ENCODE results near the gene RIC8A. TPM values are rescaled to one million over a fixed set of nuclear protein-coding genes. Genes with fewer than 3 reads are reported as not detected.
"Not testable (repeated sequence)": the region's sequence is repeated elsewhere in the genome, so short reads cannot be mapped to it uniquely, and the experiment has no call there.

The RIC8A gene
- total RNA-seq, 1 donor from 2014 or later, result 91.8 TPM

DNA sequence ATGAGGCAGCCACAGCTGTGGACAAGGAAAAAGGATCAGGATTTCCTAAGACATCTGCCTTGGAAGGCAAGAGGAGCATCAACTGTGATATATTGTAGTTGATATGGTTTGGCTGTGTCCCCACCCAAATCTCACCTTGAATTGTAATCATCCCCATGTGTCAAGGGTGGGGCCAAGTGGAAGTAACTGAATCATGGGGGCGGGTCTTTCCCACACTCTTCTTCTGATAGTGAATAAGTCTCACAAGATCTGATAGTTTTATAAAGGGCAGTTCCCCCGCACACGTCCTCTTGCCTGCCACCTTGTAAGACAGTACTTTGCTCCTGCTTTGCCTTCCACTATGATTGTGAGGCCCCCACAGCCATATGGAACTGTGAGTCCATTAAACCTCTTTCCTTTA lies 10.2 kb downstream of the RIC8A start:
- ATAC-seq (no peak), DNase-seq (no peak)
- Histone ChIP-seq H3K9me3 (no peaks in the 10 kb centered on the region), H3K4me3 (no peak overlapping the region), H3K27me3 (no peaks in the 10 kb centered on the region), H3K4me1 (no peaks in the 10 kb centered on the region), H3K36me3 (peaks cover 40% of the 10 kb centered on the region), H3K27ac (no peak overlapping the region)
- intact Hi-C loops (cut with DNase I), result no loop called here
- TF ChIP-seq, protein P1, sequence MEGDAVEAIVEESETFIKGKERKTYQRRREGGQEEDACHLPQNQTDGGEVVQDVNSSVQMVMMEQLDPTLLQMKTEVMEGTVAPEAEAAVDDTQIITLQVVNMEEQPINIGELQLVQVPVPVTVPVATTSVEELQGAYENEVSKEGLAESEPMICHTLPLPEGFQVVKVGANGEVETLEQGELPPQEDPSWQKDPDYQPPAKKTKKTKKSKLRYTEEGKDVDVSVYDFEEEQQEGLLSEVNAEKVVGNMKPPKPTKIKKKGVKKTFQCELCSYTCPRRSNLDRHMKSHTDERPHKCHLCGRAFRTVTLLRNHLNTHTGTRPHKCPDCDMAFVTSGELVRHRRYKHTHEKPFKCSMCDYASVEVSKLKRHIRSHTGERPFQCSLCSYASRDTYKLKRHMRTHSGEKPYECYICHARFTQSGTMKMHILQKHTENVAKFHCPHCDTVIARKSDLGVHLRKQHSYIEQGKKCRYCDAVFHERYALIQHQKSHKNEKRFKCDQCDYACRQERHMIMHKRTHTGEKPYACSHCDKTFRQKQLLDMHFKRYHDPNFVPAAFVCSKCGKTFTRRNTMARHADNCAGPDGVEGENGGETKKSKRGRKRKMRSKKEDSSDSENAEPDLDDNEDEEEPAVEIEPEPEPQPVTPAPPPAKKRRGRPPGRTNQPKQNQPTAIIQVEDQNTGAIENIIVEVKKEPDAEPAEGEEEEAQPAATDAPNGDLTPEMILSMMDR (IDR thresholded peaks at IDR 0.05), result no peak

DNA sequence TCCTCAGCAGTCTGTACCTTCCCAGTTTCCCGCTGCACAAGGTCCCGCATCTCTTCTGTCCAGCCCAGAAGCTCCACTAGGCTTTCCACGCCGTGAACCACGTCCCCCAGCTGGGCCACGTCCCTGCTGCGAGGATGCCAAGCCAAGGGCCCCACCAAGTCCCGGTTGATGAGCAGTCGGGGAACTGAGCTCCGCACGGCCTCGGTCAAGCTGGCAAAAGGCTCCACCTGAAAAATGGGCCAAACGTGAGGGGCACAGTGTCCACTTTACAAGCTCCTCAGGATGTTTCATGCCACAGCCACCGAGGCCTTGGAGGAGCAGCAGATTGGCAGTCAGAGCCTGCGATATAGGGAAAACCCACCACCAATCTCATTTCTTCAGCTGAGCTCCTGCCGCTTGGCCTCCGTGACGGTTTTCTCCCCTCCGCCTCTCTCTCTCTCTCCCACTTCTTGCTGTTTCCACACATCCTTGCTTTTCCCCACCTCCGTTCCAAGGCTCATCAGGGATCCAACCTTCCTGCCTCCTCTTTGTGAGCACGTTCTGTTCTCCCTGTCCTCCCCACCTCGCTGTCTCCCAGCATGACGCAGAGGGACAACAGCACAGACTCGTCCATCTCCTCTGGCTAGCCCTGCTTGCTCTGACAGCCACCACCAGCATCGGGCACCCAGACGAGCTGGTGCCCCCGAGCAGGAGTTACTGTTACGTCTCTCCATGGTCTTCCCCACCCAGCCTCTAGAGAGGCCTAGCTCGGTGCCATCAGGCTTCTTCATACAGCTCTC lies 11.5 kb downstream of the RIC8A start:
- Histone ChIP-seq H3K4me1 (no peaks in the 10 kb centered on the region), H3K4me3 (no peak overlapping the region), H3K36me3 (peaks cover 26% of the 10 kb centered on the region), H3K27me3 (no peaks in the 10 kb centered on the region), H3K27ac (no peak overlapping the region), H3K9me3 (no peaks in the 10 kb centered on the region)
- TF ChIP-seq, protein P1 (IDR thresholded peaks at IDR 0.05), result no peak
- DNase-seq, result no peak
- intact Hi-C loops (cut with DNase I), result no loop called here
- no peak for ATAC-seq

DNA sequence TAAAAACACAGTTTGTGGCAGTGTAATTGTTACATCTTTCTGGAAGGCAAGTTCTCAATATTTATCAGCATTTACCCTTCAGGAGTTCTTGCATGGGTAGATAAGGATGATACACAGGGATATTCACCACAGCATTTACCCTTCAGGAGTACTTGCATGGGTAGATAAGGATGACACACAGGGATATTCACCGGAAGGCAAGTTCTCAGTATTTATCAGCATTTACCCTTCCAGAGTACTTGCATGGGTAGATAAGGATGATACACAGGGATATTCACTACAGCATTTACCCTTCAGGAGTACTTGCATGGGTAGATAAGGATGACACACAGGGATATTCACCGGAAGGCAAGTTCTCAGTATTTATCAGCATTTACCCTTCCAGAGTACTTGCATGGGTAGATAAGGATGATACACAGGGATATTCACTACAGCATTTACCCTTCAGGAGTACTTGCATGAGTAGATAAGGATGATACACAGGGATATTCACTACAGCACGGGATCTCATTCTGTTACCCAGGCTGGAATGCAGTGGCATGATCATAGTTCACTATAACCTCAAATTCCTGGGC lies 13.2 kb downstream of the RIC8A start:
- H3K9me3 ChIP-seq; H3K27ac ChIP-seq; H3K4me3 ChIP-seq; H3K4me1 ChIP-seq; ATAC-seq; DNase-seq; intact Hi-C loops (cut with DNase I); H3K27me3 ChIP-seq: not testable (repeated sequence)
- H3K36me3 ChIP-seq, result peaks cover 14% of the 10 kb centered on the region

DNA sequence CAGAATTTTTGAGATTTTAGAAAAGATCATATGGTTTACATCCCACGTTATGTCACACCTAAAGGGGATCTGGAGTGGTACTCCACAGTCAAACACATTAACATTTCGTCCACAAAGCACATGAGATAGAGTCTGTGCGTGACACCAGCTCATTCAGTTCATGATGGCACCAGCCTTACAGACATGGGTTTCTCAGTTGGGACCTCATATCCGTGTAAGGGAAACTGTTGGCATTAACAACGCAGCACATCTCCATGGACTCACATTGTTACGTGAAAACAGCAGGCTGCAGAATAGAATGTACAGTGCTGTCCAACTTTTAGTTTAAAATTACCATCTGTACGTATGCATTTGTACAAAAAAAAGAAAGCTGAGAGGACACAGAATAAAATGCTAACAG lies 14.0 kb downstream of the RIC8A start:
- Histone ChIP-seq H3K27ac (no peak overlapping the region), H3K4me1 (no peaks in the 10 kb centered on the region), H3K36me3 (peaks cover 7% of the 10 kb centered on the region), H3K9me3 (no peaks in the 10 kb centered on the region), H3K4me3 (no peak overlapping the region), H3K27me3 (no peaks in the 10 kb centered on the region)
- DNase-seq, result no peak
- intact Hi-C loops (cut with DNase I), result no loop called here
- no peak for ATAC-seq
- TF ChIP-seq, protein P1 (IDR thresholded peaks at IDR 0.05), result no peak

DNA sequence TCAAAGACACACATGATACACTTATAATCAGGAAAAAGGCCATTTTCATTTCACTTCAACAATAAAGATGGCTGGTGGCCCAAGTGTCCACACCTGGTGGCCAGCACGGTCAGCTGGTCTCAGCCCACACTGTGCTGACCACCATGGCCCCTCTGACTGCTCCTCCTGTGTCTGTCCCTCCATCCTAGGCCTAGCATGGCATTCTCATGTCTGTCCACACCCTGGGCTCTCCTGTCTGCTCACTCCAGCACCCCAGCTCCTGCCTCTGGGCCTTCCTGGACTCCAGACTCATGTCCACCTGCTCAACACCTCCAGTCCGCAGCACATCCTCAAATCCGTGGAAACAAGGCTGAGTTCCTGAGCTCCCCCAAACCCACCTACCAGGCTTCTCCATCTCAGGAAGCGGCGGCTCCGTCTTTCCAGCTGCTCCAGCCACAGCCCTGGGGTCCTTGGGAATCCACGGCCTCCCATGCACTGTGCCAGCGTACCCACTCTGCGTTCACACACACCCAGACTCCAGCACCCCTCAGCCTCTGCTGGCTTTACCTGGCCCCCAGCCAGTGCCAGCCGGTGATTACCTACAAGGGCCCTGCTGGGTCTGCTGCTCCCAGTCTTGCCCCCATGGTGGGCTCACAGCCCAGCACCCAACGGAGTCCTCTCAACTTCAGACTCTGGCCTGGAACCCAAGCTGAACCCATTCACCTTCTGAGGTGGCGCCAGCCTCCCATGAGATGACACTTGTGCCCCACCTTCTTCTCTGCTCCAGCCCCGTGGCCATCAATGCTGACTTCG lies 14.7 kb downstream of the RIC8A start:
- no peaks in the 10 kb centered on the region for H3K27me3 ChIP-seq
- H3K4me1 ChIP-seq, result no peaks in the 10 kb centered on the region
- H3K27ac ChIP-seq, result no peak overlapping the region
- no peak for ATAC-seq
- peaks cover 7% of the 10 kb centered on the region for H3K36me3 ChIP-seq
- intact Hi-C loops (cut with DNase I), result no loop called here
- DNase-seq, result no peak
- H3K4me3 ChIP-seq, result no peak overlapping the region
- H3K9me3 ChIP-seq, result no peaks in the 10 kb centered on the region
- TF ChIP-seq, protein P1 (IDR thresholded peaks at IDR 0.05), result no peak
